Heart left ventricle (tissue), 13 donors: ENCODE results near the gene SLC19A1.

Source experiments
- CTCF ChIP-seq, 12 donors: fragments of 200-600 bp; sonication (generic) in 4 of 12; IDR thresholded peaks; one replicate each; pipeline versions ENCODE4 v1.5.0 to v1.8.0; 2018 to 2022; ENCODE audit warnings: antibody characterized with exemption in 12 of 12, mild to moderate bottlenecking in 5 of 12
- POLR2A ChIP-seq, 2 donors: fragments of 450-650 bp; IDR thresholded peaks; one replicate each; pipeline ENCODE4 v1.6.1; 2017; ENCODE audit warnings: antibody characterized with exemption in 2 of 2, mild to moderate bottlenecking in 2 of 2, moderate library complexity in 2 of 2
- donor health status: ischemic (EF 13 %, LVEDD 7.1; RV severe dilation, severe dysfunction).
- donor health status: DM: no; HTN: yes; CAD: no.
- donor health status: DM: no; HTN: no; CAD: no.
- donor health status: ischemic (EF 25% LVEDD 6.9; RV normal size, moderate dysfunction).
- donor health status: ischemic (EF 25% LVEDD 5.7; RV mildly dilated, moderate dysfunction).
- donor health status: ischemic (EF 35%, LVEDD 5.7; RV mildly dilated, moderate dysfunction).
- donor health status: nonischemic (EF 11% LVEDD 7.7; RV severe dilation, severe dysfunction).
- donor health status: DM: yes; HTN: yes; CAD: no.
- donor health status: PGD.
- donor health status: ischemic (EF 29% LVEDD 5.4; RV normal size, mild dysfunction).
- donor health status: nonischemic (EF 23%, LVEDD 6.1; RV moderate dilation, normal function).

GRCh38 chr21:45508607-45509565, 33.4 kb downstream of the SLC19A1 start:
- TF ChIP-seq CTCF (IDR thresholded peaks at IDR 0.05) = no peak
- no peak for TF ChIP-seq POLR2A (IDR thresholded peaks at IDR 0.05)
